WI38 (cell line): Measurements from ENCODE around the gene DUSP23.

ENCODE experiments used
- H3K4me3 ChIP-seq: 2 replicates; pipeline ENCODE4 v1.5.1; 2011; ENCODE audit warnings: low read depth, mild to moderate bottlenecking, control low read depth, low read length
- CTCF ChIP-seq: IDR thresholded peaks from 2 replicates; pipeline ENCODE4 v1.5.1; 2012; ENCODE audit warnings: low read depth, mild to moderate bottlenecking, control low read depth, low read length

DUSP23 gene

DNA sequence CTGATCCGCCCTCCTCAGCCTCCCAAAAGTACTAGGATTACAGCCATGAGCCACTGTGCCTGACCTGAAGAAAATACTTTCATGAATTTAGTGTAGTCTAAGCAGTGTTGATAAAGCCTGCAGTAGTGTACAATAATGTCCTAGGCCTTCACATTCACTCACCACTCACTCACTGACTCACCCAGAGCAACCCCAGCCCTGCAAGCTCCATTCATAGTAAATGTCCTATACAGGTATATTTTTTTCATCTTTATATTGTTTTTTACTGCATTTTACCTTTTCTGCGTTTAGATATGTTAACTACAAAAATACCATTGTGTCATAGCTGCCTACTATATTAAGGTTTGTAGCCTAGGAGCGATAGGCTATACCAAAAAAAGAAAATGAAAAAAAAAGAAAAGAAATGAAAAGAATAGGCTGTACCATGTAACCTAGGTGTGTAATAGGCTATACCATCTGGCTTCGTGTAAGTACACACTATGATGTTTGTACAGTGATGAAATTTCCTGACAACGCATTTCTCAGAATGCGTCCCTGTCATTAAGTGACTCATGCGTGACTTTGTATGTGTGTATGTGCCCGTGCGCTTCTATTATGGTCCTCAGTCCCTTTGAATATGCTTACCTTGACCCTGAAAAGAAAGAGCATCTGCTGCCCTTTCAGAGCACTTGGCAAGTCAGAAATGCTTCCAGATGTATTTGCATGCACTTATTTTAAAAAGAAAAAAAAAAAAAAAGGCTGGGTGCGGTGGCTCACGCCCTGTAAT lies 36.7 kb downstream of the DUSP23 start:
- TF ChIP-seq CTCF, result no peak
- H3K4me3 ChIP-seq, result no peak overlapping the region

GRCh38 chr1:159821171-159821867 lies 40.6 kb downstream of the DUSP23 start:
- peak; percentile 67 for TF ChIP-seq CTCF
- no peak overlapping the region for H3K4me3 ChIP-seq

DNA sequence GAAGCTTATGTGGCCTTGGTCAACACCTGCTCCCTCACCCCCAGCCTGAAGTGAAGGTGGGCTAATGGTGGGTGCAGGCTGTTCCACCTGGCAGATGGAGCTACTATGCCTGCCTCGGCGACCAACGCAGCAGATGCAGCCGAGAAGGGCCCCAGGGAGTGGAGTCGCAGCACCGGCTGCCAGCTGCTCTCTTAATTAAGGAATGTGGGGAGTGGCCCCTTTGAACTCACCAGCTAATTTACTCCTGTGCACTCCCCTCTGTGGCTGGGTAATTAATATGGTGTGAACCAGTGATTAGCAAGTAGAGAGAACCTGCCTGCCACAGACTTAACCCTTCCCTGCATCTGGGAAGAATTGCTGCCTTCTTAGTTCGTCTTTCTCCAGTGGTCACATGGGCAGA lies 42.6 kb downstream of the DUSP23 start:
- TF ChIP-seq CTCF, result no peak
- H3K4me3 ChIP-seq, result no peak overlapping the region

- no peak overlapping the region for H3K4me3 ChIP-seq
- TF ChIP-seq CTCF, result no peak
Observed at GRCh38 chr1:159825564-159825963, 44.8 kb downstream of the DUSP23 start.

- TF ChIP-seq CTCF, result no peak
- H3K4me3 ChIP-seq, result no peak within 1 kb of the TSS
Observed at GRCh38 chr1:159826441-159827101, 45.8 kb downstream of the DUSP23 start, which contains the start of gene SLAMF8. Gene SLAMF8 (plus strand): TSS chr1:159826873. CDS start chr1:159826899, 26 bp downstream.

- H3K4me3 ChIP-seq, result no peak overlapping the region
- TF ChIP-seq CTCF, result no peak
Observed at GRCh38 chr1:159827102-159827490, 46.3 kb downstream of the DUSP23 start.

DNA sequence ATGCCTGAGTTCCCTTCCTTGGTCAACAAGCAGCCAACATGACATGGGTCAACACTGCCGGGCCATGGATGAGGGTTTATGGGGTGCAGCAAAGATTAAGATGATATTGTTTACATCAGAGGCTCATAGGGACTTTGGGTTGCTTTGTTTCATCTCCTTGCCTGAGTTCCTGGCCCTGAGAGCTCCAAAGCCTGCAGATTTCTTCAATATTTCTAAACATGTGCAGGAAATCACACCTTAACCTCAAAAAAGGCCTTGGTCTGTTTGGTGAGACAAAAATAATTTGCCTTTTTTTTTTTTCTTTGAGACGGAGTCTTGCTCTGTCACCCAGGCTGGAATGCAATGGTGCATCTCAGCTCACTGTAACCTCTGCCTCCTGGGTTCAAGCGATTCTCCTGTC lies 46.8 kb downstream of the DUSP23 start:
- no peak for TF ChIP-seq CTCF
- H3K4me3 ChIP-seq, result no peak overlapping the region
